ENCODE measurements around the gene UNKL. TPM values are rescaled to one million over a fixed set of nuclear protein-coding genes. Genes with fewer than 3 reads are reported as not detected.

The UNKL gene
- total and polyA plus RNA-seq, 8 donors, result 4.4 to 22.1 (median 10.2) TPM

DNA sequence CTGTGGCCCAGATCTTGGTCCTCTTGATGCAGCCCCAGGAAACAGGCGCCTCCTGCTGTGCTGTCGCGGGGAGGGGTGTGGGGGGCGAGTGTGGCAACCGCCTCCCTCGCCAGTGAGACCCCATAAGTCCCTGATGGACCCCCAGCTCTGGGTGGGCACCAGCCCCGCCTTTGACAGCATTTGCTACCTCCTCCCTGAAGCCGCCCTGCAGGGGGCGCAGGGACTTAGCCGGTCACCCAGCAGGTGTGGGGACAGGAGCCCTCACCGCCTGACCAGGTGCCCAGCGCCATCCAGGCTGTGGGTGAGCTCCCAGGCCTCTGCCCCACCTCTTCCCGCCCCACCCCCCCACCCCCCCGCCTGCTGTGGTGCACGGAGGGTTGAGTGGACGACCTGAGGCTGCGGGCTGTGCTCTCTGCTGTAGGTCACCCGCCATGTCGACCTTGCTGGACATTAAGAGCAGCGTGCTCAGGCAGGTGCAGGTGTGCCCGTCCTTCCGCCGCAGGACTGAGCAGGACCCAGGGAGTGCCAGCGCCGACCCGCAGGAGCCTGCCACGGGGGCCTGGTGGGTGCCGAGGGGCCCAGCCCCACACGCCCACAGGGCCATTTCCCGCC, 76.3 kb downstream of the UNKL start:
- Histone ChIP-seq H3K36me3 (no peaks in the 10 kb centered on the region), H3K27me3 (peaks cover 0 to 5% (median 2%) of the 10 kb centered on the region in 4 donors), H3K27ac (no peak overlapping the region), H3K4me3 (no peak overlapping the region), H3K4me1 (peaks cover 6 to 11% (median 9%) of the 10 kb centered on the region in 3 donors), H3K9me3 (no peaks in the 10 kb centered on the region)
- TF ChIP-seq, protein P1, sequence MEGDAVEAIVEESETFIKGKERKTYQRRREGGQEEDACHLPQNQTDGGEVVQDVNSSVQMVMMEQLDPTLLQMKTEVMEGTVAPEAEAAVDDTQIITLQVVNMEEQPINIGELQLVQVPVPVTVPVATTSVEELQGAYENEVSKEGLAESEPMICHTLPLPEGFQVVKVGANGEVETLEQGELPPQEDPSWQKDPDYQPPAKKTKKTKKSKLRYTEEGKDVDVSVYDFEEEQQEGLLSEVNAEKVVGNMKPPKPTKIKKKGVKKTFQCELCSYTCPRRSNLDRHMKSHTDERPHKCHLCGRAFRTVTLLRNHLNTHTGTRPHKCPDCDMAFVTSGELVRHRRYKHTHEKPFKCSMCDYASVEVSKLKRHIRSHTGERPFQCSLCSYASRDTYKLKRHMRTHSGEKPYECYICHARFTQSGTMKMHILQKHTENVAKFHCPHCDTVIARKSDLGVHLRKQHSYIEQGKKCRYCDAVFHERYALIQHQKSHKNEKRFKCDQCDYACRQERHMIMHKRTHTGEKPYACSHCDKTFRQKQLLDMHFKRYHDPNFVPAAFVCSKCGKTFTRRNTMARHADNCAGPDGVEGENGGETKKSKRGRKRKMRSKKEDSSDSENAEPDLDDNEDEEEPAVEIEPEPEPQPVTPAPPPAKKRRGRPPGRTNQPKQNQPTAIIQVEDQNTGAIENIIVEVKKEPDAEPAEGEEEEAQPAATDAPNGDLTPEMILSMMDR (IDR thresholded peaks at IDR 0.05), result peak; percentile 33 to 57 (median 48)
- FAIRE-seq (no peak), DNase-seq (peak; percentile 53 to 91 (median 74)), ATAC-seq (peak in 1 of 4 donors; percentile 6)
- WGBS, 2 donors, result 24 to 32% methylated on average over 21 to 30 of the region's 30 CpGs
- intact Hi-C loops (cut with DNase I), result no loop called here

DNA sequence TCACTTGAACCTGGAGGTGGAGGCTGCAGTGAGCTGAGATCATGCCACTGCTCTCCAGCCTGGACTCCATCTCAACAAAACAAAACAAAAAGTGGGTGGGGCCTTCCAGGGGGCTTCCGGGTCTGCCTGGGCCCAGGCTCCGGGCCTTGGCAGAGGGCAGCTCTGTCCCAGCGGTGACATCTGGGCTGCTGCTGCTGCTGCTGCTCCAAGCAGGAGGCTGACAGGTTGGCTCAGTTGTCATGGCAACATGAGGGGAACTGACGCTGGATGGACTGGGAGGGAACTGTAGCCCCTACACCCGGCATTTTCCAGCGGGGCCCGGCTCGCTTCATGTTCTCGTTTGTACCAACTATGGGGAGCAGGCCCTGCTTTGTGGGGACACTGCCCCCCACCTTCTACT, 77.0 kb downstream of the UNKL start:
- no peak overlapping the region for H3K4me3 ChIP-seq
- no peaks in the 10 kb centered on the region for H3K9me3 ChIP-seq
- H3K4me1 ChIP-seq, result peaks cover 6 to 14% (median 9%) of the 10 kb centered on the region in 3 donors
- intact Hi-C loops (cut with DNase I), result no loop called here
- H3K27me3 ChIP-seq, result peaks cover 0 to 11% (median 2%) of the 10 kb centered on the region in 4 donors
- ATAC-seq (peak in 1 of 4 donors; percentile 5), FAIRE-seq (no peak), DNase-seq (no peak)
- TF ChIP-seq, protein P1 (IDR thresholded peaks at IDR 0.05), result no peak
- WGBS, 2 donors, result 63% methylated on average over 9 of the region's 9 CpGs
- H3K36me3 ChIP-seq, result no peaks in the 10 kb centered on the region
- no peak overlapping the region for H3K27ac ChIP-seq

DNA sequence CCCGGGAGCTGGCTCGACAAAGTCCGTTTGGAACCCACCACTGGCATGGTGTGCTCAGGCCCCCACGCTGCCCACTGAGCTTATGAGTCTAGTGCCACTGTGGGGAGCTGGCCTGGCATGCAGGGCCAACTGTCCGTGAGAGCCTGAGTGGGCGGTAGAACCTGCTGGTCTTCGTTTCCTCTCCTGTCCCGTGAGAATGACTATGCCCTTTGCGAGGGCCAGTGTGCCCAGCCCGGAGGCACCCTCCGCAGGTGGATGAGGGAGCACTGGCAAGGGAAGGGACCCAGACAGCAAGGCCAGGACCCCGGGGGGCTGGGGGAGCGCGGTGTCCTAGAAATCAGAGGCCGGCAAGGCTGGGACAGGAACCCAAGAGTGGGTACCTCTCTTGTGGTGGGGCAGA, 77.9 kb downstream of the UNKL start:
- H3K36me3 ChIP-seq, result no peaks in the 10 kb centered on the region
- WGBS, 2 donors, result 44 to 53% methylated on average over 15 of the region's 15 CpGs
- H3K27me3 ChIP-seq, result peaks cover 0 to 11% (median 2%) of the 10 kb centered on the region in 4 donors
- H3K4me3 ChIP-seq, result no peak overlapping the region
- H3K4me1 ChIP-seq, result peaks cover 6 to 20% (median 6%) of the 10 kb centered on the region in 3 donors
- H3K27ac ChIP-seq, result no peak overlapping the region
- no peak for DNase-seq
- intact Hi-C loops (cut with DNase I), result no loop called here
- H3K9me3 ChIP-seq, result no peaks in the 10 kb centered on the region
- TF ChIP-seq, protein P1 (IDR thresholded peaks at IDR 0.05), result no peak
- no peak for FAIRE-seq
- ATAC-seq, result no peak

DNA sequence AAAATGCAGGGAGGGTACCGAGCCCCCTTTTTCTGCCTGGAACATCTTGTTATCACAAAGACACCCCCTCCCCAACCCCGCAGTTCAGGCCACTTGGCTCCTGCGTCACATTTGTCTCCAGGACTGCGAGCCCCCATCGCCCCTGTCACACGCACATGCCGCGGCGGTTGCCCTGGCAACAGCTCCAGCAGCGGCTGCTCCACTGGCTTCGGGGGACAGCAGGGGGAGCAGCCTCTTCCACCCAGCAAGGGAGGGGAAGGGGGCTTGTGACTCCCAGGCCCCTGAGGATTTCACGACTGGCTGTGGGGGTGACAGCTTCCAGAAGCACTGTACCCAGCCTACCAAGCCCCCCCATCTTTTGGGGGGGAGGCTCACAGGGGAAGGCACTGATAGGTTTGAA, 78.5 kb downstream of the UNKL start:
- TF ChIP-seq, protein P1 (IDR thresholded peaks at IDR 0.05), result no peak
- FAIRE-seq (no peak), DNase-seq (no peak), ATAC-seq (no peak)
- H3K4me3 ChIP-seq, result no peak overlapping the region
- H3K4me1 ChIP-seq, result peaks cover 6 to 20% (median 6%) of the 10 kb centered on the region in 3 donors
- intact Hi-C loops (cut with DNase I), result no loop called here
- no peaks in the 10 kb centered on the region for H3K36me3 ChIP-seq
- no peak overlapping the region for H3K27ac ChIP-seq
- 9 to 13% methylated on average over 12 of the region's 12 CpGs for WGBS, 2 donors
- H3K9me3 ChIP-seq, result no peaks in the 10 kb centered on the region
- H3K27me3 ChIP-seq, result peaks cover 0 to 11% (median 2%) of the 10 kb centered on the region in 4 donors

All from pancreas (tissue), 10 donors.